WI38 (cell line): ENCODE measurements around the gene IMMP2L.

ENCODE experiments used
- H3K4me3 ChIP-seq: 2 replicates; pipeline ENCODE4 v1.5.1; 2011; ENCODE audit warnings: low read depth, mild to moderate bottlenecking, control low read depth, low read length
- CTCF ChIP-seq: IDR thresholded peaks from 2 replicates; pipeline ENCODE4 v1.5.1; 2012; ENCODE audit warnings: low read depth, mild to moderate bottlenecking, control low read depth, low read length

IMMP2L gene

GRCh38 chr7:111554086-111554485, 8.2 kb downstream of the IMMP2L start:
- TF ChIP-seq CTCF: no peak
- no peak overlapping the region for H3K4me3 ChIP-seq

- H3K4me3 ChIP-seq: no peak overlapping the region
- no peak for TF ChIP-seq CTCF
Measured at GRCh38 chr7:111541067-111541466, 21.2 kb downstream of the IMMP2L start.

GRCh38 chr7:111540199-111540815, 22.0 kb downstream of the IMMP2L start:
- no peak for TF ChIP-seq CTCF
- H3K4me3 ChIP-seq: no peak overlapping the region

GRCh38 chr7:111537134-111537533, 25.2 kb downstream of the IMMP2L start:
- H3K4me3 ChIP-seq: no peak overlapping the region
- no peak for TF ChIP-seq CTCF

- no peak overlapping the region for H3K4me3 ChIP-seq
- TF ChIP-seq CTCF: no peak
Measured at GRCh38 chr7:111535142-111535870, 27.0 kb downstream of the IMMP2L start.

- H3K4me3 ChIP-seq: no peak overlapping the region
- no peak for TF ChIP-seq CTCF
Measured at GRCh38 chr7:111532625-111533024, 29.7 kb downstream of the IMMP2L start.

- no peak for TF ChIP-seq CTCF
- H3K4me3 ChIP-seq: no peak overlapping the region
Measured at GRCh38 chr7:111531993-111532392, 30.3 kb downstream of the IMMP2L start.
